ENCODE data around the gene NTNG2.

DNA sequence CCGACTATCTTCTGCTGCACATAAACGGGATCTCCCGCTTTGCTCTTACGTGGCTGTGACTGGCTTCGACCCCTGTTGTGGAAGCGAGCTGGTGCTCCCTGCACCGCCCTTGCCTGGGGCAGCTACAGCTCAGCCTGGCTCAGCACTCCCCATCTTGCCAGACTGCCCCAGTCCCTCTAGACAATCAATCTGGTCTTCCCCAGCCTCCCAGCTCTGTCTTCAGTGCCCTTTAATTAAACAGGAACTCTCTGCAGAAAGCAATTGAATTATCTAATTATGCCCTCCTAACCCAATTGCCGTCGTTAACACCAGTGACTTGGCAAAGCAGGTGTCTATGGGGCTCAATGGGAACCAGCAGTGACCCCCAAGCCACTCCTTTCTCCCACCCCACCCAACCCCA, 18.9 kb upstream of the NTNG2 start:
- no peak for TF ChIP-seq CTCF (IDR thresholded peaks at IDR 0.05)
- TF ChIP-seq POLR2A (IDR thresholded peaks at IDR 0.05): no peak
- TF ChIP-seq POLR2AphosphoS5 (IDR thresholded peaks at IDR 0.05): no peak

Measured in transverse colon (tissue), 4 donors.